Fibroblast of lung (primary cell): ENCODE results near the gene CD200. TPM values are rescaled to one million over a fixed set of nuclear protein-coding genes. Genes with fewer than 3 reads are reported as not detected.
A peak's percentile ranks its signal among the peaks of the same experiment; 100 is the strongest.

Source experiments
- DNase-seq, 2 donors: peaks; one replicate each; pipeline versions ENCODE4 v3.0.0 to v3.0.0-alpha.2; 2010; ENCODE audit warnings: low read depth in 2 of 2
- H2AFZ ChIP-seq: 2 replicates; pipeline ENCODE4 v1.5.1; 2012; ENCODE audit warnings: low read length, control low read depth, inconsistent platforms
- H3K27ac ChIP-seq: 2 replicates; pipeline ENCODE4 v1.5.1; 2011; ENCODE audit warnings: low read length, control low read depth; ENCODE audit not compliant: insufficient read depth
- H3K27me3 ChIP-seq: 2 replicates; pipeline ENCODE4 v1.5.1; 2011; ENCODE audit warnings: mild to moderate bottlenecking, low read length; ENCODE audit not compliant: control insufficient read depth, insufficient read depth
- H3K36me3 ChIP-seq: 2 replicates; pipeline ENCODE4 v1.5.1; 2011; ENCODE audit warnings: low read length; ENCODE audit not compliant: control insufficient read depth, insufficient read depth
- H3K4me1 ChIP-seq: 2 replicates; pipeline ENCODE4 v1.5.1; 2011; ENCODE audit warnings: low read length; ENCODE audit not compliant: control insufficient read depth, insufficient read depth; ENCODE audit errors: extremely low read depth
- H3K4me2 ChIP-seq: 2 replicates; pipeline ENCODE4 v1.5.1; 2011; ENCODE audit warnings: low read length, control low read depth; ENCODE audit not compliant: insufficient read depth; ENCODE audit errors: extremely low read depth
- H3K4me3 ChIP-seq, 4 experiments: fragments of 200-600 bp in 1 of 4; sonication (generic) in 1 of 4; replicated peaks in 1 of 4; 2 replicates each; pipeline ENCODE4 v1.5.1; 2011 to 2016; ENCODE audit warnings: low read length in 4 of 4, low read depth in 3 of 4, mild to moderate bottlenecking in 3 of 4, control low read depth in 2 of 4, inconsistent platforms in 1 of 4, mixed read lengths in 1 of 4; ENCODE audit not compliant: insufficient read depth in 1 of 4; ENCODE audit errors: control extremely low read depth in 1 of 4
- H3K79me2 ChIP-seq: 2 replicates; pipeline ENCODE4 v1.5.1; 2012; ENCODE audit warnings: mild to moderate bottlenecking, low read length, inconsistent platforms; ENCODE audit not compliant: control insufficient read depth, insufficient read depth
- H3K9ac ChIP-seq: 2 replicates; pipeline ENCODE4 v1.5.1; 2011; ENCODE audit warnings: mild to moderate bottlenecking, low read length, control low read depth; ENCODE audit not compliant: insufficient read depth
- H3K9me3 ChIP-seq: 2 replicates; pipeline ENCODE4 v1.5.1; 2012; ENCODE audit warnings: low read depth, low read length; ENCODE audit not compliant: control insufficient read depth, insufficient read depth
- H4K20me1 ChIP-seq: 2 replicates; pipeline ENCODE4 v1.5.1; 2011; ENCODE audit warnings: low read length; ENCODE audit not compliant: control insufficient read depth, insufficient read depth; ENCODE audit errors: extremely low read depth
- CTCF ChIP-seq, 2 donors: IDR thresholded peaks in 1 of 2; conservative IDR thresholded peaks in 1 of 2; 1 replicate in 1 of 2; 2 replicates in 1 of 2; pipeline ENCODE4 v1.5.1; 2011 to 2012; ENCODE audit warnings: low read length in 2 of 2, control low read depth in 1 of 2, inconsistent platforms in 1 of 2, low read depth in 1 of 2, mild to moderate bottlenecking in 1 of 2
- EZH2 ChIP-seq: IDR thresholded peaks from 2 replicates; pipeline ENCODE4 v1.5.1; 2012; ENCODE audit warnings: low read length, control low read depth, mild to moderate bottlenecking; ENCODE audit errors: missing control alignments
- polyA plus RNA-seq, 2 donors: library from polyadenylated mRNA; depleted of rRNA in 1 of 2; stranded (reverse) in 1 of 2; unstranded in 1 of 2; fragments of >200 nt; gene quantifications; 2 replicates each; pipeline ENCODE4 v1.2.1, GENCODE V29; 2011 to 2012; ENCODE audit warnings: missing spikeins in 1 of 2
- total RNA-seq: library from RNA; depleted of rRNA; stranded (reverse); fragments of >200 nt; gene quantifications from 2 replicates; pipeline ENCODE4 v1.2.1, GENCODE V29; 2014

Gene CD200
- total and polyA plus RNA-seq, 2 donors (not counting 1 experiment from before 2014, with no cell fraction given) = 0.17 to 0.22 TPM

GRCh38 chr3:112314649-112315048 is 18.3 kb upstream of the CD200 start:
- H3K9me3 ChIP-seq = no peaks in the 10 kb centered on the region
- H3K4me1 ChIP-seq = no peaks in the 10 kb centered on the region
- H4K20me1 ChIP-seq = no peaks in the 10 kb centered on the region
- H3K79me2 ChIP-seq = no peaks in the 10 kb centered on the region
- no peak for DNase-seq
- TF ChIP-seq CTCF (conservative IDR thresholded peaks at IDR 0.05 in 1 of 2, IDR thresholded peaks at IDR 0.05 in 1 of 2; ENCODE audit: low read depth in 1 of 2, low read length in 2 of 2) = no peak
- no peak for TF ChIP-seq EZH2
- H3K36me3 ChIP-seq = no peaks in the 10 kb centered on the region
- H3K9ac ChIP-seq = no peak overlapping the region
- no peak overlapping the region for H2AFZ ChIP-seq
- no peaks in the 10 kb centered on the region for H3K27me3 ChIP-seq
- H3K4me3 ChIP-seq = no peak overlapping the region
- H3K4me2 ChIP-seq = no peak overlapping the region
- H3K27ac ChIP-seq = no peak overlapping the region

- Histone ChIP-seq H3K4me2 (no peak overlapping the region), H3K27ac (no peak overlapping the region), H4K20me1 (no peaks in the 10 kb centered on the region), H3K9me3 (no peaks in the 10 kb centered on the region), H3K79me2 (no peaks in the 10 kb centered on the region), H2AFZ (no peak overlapping the region), H3K27me3 (no peaks in the 10 kb centered on the region), H3K4me3 (no peak overlapping the region), H3K4me1 (no peaks in the 10 kb centered on the region), H3K9ac (no peak overlapping the region), H3K36me3 (no peaks in the 10 kb centered on the region)
- no peak for DNase-seq
- no peak for TF ChIP-seq EZH2
- no peak for TF ChIP-seq CTCF (conservative IDR thresholded peaks at IDR 0.05 in 1 of 2, IDR thresholded peaks at IDR 0.05 in 1 of 2; ENCODE audit: low read depth in 1 of 2, low read length in 2 of 2)
Measured at GRCh38 chr3:112315791-112316190, 17.2 kb upstream of the CD200 start.

- Histone ChIP-seq H3K9me3 (no peaks in the 10 kb centered on the region), H3K9ac (no peak overlapping the region), H3K27ac (no peak overlapping the region), H3K4me3 (no peak overlapping the region), H3K36me3 (no peaks in the 10 kb centered on the region), H2AFZ (no peak overlapping the region), H3K4me2 (no peak overlapping the region), H3K27me3 (no peaks in the 10 kb centered on the region), H3K79me2 (no peaks in the 10 kb centered on the region), H4K20me1 (no peaks in the 10 kb centered on the region), H3K4me1 (no peaks in the 10 kb centered on the region)
- TF ChIP-seq CTCF (conservative IDR thresholded peaks at IDR 0.05 in 1 of 2, IDR thresholded peaks at IDR 0.05 in 1 of 2; ENCODE audit: low read depth in 1 of 2, low read length in 2 of 2) (no peak), EZH2 (no peak)
- peak in 1 of 2 donors; percentile 20 for DNase-seq
Measured at GRCh38 chr3:112319516-112320276, 13.3 kb upstream of the CD200 start.
